Brain microvascular endothelial cell (primary cell): ENCODE results near the gene RAD21L1.
"Not testable (repeated sequence)": the region's sequence is repeated elsewhere in the genome, so short reads cannot be mapped to it uniquely, and the experiment has no call there.

ENCODE experiments used
- DNase-seq: peaks from one replicate; pipeline ENCODE4 v3.0.0-alpha.2; 2020
- H3K27ac ChIP-seq: fragments of 250-450 bp; sonication (Bioruptor Pico); 2 replicates; pipeline ENCODE4 v1.5.1; 2020; ENCODE audit warnings: mild to moderate bottlenecking, moderate library complexity
- H3K27me3 ChIP-seq: fragments of 250-450 bp; sonication (Bioruptor Pico); replicated peaks from 2 replicates; pipeline ENCODE4 v1.5.1; 2020; ENCODE audit warnings: mild to moderate bottlenecking
- H3K36me3 ChIP-seq: fragments of 250-450 bp; sonication (Bioruptor Pico); replicated peaks from 2 replicates; pipeline ENCODE4 v1.5.1; 2020; ENCODE audit warnings: mild to moderate bottlenecking
- H3K4me3 ChIP-seq: 2 replicates; pipeline ENCODE4 v1.5.1; 2011; ENCODE audit warnings: low read depth, mild to moderate bottlenecking, control low read depth, low read length, moderate library complexity
- in situ Hi-C: cut with HindIII; loops from 2 replicates; pipeline ENCODE4 v1.10.0; 2017; ENCODE audit warnings: low sequenced_read_pairs, low pct_ligation_motif_present
- TF ChIP-seq, protein P1 (sequence below): IDR thresholded peaks from 2 replicates; pipeline ENCODE4 v1.5.1; 2011; ENCODE audit warnings: low read depth, mild to moderate bottlenecking, moderate library complexity, low read length, control low read depth, inconsistent platforms; ENCODE audit errors: missing control alignments

RAD21L1 gene

DNA sequence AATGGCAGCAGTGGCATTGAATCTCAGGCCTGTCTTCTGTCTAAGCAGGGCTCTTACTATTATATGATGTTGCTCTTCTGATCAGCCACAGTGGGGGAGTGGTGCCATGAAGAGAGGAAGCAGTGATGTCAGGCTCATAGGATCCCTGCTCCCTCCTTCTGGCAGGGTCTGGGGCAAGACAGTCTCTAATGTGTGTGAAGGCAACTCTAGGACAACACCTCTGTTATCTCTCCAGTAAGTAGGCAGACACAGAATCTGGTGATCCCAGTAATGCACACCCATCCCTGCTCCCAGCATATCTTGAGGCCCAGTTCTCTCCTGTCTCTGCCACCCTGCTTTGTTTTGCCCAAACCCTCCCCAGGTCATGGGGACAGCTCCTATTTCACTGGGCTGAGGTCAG lies 13.8 kb upstream of the RAD21L1 start:
- Histone ChIP-seq H3K4me3 (no peak overlapping the region), H3K27me3 (peaks cover 12% of the 10 kb centered on the region), H3K27ac (no peak overlapping the region), H3K36me3 (no peaks in the 10 kb centered on the region)
- in situ Hi-C loops: no loop called here
- TF ChIP-seq, protein P1, sequence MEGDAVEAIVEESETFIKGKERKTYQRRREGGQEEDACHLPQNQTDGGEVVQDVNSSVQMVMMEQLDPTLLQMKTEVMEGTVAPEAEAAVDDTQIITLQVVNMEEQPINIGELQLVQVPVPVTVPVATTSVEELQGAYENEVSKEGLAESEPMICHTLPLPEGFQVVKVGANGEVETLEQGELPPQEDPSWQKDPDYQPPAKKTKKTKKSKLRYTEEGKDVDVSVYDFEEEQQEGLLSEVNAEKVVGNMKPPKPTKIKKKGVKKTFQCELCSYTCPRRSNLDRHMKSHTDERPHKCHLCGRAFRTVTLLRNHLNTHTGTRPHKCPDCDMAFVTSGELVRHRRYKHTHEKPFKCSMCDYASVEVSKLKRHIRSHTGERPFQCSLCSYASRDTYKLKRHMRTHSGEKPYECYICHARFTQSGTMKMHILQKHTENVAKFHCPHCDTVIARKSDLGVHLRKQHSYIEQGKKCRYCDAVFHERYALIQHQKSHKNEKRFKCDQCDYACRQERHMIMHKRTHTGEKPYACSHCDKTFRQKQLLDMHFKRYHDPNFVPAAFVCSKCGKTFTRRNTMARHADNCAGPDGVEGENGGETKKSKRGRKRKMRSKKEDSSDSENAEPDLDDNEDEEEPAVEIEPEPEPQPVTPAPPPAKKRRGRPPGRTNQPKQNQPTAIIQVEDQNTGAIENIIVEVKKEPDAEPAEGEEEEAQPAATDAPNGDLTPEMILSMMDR: no peak
- DNase-seq: no peak

DNA sequence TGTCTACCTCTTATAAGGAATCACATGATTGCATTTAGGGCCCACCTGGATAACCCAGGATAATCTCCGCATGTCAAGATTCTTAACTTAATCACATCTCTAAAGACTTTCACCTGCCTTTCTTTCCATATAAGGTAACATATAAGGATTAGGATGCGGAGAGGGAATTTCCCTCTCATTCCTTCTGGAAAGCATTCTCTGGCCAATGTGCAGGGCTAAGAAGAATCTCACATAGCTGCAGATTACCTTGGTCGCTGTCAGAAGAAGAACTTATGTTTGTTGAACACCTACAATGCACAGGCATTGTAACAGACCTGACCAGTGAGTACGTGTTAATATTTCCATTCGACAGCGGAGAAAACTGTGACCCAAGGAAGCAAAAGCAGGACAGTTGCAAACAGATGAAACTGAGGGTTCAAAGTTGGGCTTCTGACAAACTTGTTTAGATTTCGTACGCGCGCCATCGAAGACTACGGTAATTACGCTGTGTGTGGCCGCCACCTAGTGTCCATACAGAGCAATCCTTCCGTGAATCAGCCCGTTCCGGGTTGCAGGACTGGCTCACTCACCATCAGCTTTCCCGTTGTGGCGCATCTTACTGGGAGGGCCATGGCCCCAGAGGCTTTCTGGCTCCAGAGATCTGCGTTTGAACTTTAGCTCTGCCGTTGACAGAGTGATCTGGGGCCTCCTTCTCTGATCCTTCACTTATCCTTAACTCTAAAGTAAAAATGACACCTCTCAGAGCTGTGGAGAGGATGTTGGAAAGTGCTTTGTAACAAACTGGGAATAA lies 13.0 kb upstream of the RAD21L1 start:
- no peak overlapping the region for H3K4me3 ChIP-seq
- in situ Hi-C loops: no loop called here
- TF ChIP-seq, protein P1: peak; percentile 90
- H3K27me3 ChIP-seq: peaks cover 12% of the 10 kb centered on the region
- no peak overlapping the region for H3K27ac ChIP-seq
- H3K36me3 ChIP-seq: no peaks in the 10 kb centered on the region
- DNase-seq: peak; percentile 68

DNA sequence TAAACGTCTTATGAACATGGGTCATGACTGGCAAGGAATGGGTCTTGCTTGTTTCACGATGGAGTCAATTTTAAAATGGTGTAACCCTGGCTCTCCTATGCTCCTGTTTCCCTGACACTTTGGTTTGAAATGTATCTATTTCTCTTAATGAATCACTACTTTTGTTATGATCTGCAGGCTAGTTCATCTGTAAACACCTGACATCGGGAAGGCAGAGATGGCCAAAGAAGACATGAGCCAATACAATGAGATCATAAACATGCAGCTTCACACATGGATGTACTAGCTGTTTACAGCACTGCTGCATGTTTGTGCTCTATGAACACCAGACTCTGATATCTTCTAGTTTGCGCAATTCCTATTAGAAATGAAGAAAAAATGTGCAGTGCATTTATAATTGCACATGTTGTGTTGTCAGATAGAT lies 11.0 kb upstream of the RAD21L1 start:
- H3K4me3 ChIP-seq: no peak overlapping the region
- H3K36me3 ChIP-seq: no peaks in the 10 kb centered on the region
- TF ChIP-seq, protein P1: no peak
- in situ Hi-C loops: no loop called here
- peaks cover 11% of the 10 kb centered on the region for H3K27me3 ChIP-seq
- H3K27ac ChIP-seq: no peak overlapping the region
- no peak for DNase-seq

DNA sequence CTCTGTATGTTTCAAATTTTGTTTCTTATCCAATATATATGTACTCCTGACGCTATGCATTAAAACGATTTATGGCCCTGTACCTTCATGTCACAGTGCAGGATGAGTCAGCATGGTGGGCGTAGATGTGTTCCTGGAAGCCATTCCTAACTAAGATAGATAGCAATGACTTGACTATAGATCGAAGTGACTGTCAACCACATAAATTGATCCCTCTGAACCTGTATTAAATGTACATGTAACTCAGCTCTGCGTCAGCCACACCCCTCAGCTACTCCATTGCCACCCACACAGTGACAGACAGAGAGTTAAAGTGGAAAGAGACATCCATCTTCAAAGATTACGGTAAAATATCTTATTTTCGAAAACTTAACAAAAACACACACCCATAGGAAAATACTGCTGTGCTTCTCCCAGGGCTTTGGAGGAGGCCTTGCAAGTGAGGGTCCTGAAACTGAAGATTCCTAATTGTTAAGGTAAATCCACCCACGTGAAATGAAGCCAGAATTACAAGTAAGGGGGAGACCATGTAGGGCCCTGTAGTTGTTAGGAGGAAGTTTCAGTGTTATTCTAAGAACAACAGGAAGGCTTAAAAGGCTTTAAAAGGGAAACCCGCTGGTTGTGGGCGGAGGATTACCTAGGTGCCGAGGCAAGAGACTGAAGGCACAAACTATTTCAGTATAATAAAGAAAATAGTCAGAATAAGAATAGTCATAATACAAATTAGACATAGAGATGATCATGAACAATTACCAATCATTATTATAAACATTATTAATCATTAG lies 10.3 kb upstream of the RAD21L1 start:
- DNase-seq: no peak
- no peak overlapping the region for H3K27ac ChIP-seq
- H3K27me3 ChIP-seq: peaks cover 8% of the 10 kb centered on the region
- in situ Hi-C loops: no loop called here
- no peaks in the 10 kb centered on the region for H3K36me3 ChIP-seq
- no peak overlapping the region for H3K4me3 ChIP-seq
- TF ChIP-seq, protein P1: no peak

DNA sequence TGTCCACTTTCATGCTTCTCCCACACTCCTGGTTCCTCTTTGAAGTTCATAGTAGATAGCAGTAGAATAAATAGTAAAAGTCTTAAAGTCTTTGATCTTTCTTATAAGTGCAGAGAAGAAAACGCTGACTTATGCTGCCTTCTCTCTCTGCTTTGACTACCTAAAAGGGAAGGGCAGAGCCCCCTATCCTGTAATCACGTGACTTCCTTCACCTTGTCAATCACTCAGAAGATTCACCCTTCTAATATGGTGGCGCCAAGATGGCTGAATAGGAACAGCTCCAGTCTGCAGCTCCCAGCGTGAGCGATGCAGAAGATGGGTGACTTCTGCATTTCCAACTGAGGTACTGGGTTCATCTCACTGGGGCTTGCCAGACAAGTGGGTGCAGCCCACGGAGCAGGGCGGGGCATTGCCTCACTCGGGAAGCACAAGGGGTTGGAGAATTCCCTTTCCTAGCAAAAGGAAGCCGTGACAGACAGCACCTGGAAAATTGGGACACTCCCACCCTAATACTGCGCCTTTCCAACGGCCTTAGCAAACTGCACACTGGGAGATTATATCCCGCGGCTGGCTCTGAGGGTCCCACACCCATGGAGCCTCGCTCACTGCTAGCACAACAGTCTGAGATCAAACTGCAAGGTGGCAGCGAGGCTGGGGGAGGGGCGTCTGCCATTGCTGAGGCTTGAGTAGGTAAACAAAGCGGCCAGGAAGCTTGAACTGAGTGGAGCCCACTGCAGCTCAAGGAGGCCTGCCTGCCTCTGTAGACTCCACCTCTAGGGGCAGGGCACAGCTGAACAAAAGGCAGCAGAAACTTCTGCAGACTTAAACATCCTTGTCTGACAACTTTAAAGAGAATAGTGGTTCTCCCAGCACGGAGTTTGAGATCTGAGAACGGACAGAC lies 9.1 kb upstream of the RAD21L1 start:
- DNase-seq, H3K4me3 ChIP-seq, in situ Hi-C loops, H3K27ac ChIP-seq, H3K36me3 ChIP-seq, H3K27me3 ChIP-seq: not testable (repeated sequence)

DNA sequence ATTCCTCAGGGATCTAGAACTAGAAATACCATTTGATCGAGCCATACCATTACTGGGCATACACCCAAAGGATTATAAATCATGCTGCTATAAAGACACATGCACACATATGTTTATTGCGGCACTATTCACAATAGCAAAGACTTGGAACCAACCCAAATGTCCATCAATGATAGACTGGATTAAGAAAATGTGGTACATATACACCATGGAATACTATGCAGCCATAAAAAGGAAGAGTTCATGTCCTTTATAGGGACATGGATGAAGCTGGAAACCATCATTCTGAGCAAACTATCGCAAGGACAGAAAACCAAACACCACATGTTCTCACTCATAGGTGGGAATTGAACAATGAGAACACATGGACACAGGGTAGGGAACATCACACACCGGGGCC lies 3.1 kb upstream of the RAD21L1 start:
- H3K36me3 ChIP-seq, H3K4me3 ChIP-seq, DNase-seq, H3K27ac ChIP-seq, in situ Hi-C loops, H3K27me3 ChIP-seq: not testable (repeated sequence)
